HepG2 (cell line): ENCODE data around the gene MRPL20. TPM values are rescaled to one million over a fixed set of nuclear protein-coding genes. Genes with fewer than 3 reads are reported as not detected.
A peak's percentile ranks its signal among the peaks of the same experiment; 100 is the strongest.
"Not testable (repeated sequence)": the region's sequence is repeated elsewhere in the genome, so short reads cannot be mapped to it uniquely, and the experiment has no call there.

Source experiments
- ATAC-seq: fragments of 200-7000 bp; cut with Tn5 transposase; 3 replicates; pipeline ENCODE4 v1.9.1; 2020; ENCODE audit warnings: mild to moderate bottlenecking, moderate library complexity
- BruUV-seq: library from RNA; stranded (reverse); fragments of 400-500 nt; replicated peaks from 2 replicates; lab custom pipeline; 2021; lab: Mats Ljungman, UMichigan
- CTCF ChIA-PET: fragments of 300-600 bp; formaldehyde crosslinking; extraction: SDS; loops from one replicate; lab custom pipeline; 2021; ENCODE audit warnings: low total read pairs, inconsistent platforms, low intra/inter-chr PET ratio; lab: Yijun Ruan, JAX
- POLR2A ChIA-PET: fragments of 350-600 bp; sonication (Branson Sonifier 250); formaldehyde crosslinking; loops from one replicate; lab custom pipeline; 2020; ENCODE audit warnings: antibody characterized with exemption, inconsistent platforms; lab: Yijun Ruan, JAX
- DNase-seq: peaks from one replicate; pipeline ENCODE4 v3.0.0-alpha.2; 2015; ENCODE audit warnings: low spot score
- FAIRE-seq: peaks from 3 replicates; lab custom pipeline; 2011; peaks lifted over from hg19 to GRCh38; lab: Jason Lieb, UNC
- H2AFZ ChIP-seq: one replicate; pipeline ENCODE4 v1.6.1; 2011; ENCODE audit warnings: low read length, inconsistent platforms
- H3K27ac ChIP-seq: fragments of 300-600 bp; 3 replicates; pipeline ENCODE4 v1.8.0; 2011; ENCODE audit warnings: mixed run types, mild to moderate bottlenecking, mixed read lengths, low read length, inconsistent platforms; ENCODE audit not compliant: insufficient read depth; ENCODE audit errors: extremely low read length
- H3K27me3 ChIP-seq, 2 experiments: fragments of 200-600 bp in 1 of 2; 2 replicates in 1 of 2; 3 replicates in 1 of 2; pipeline versions ENCODE4 v1.6.0 to v1.8.0; 2011; ENCODE audit warnings: low read length in 2 of 2, mild to moderate bottlenecking in 2 of 2, moderate library complexity in 2 of 2, inconsistent platforms in 1 of 2; ENCODE audit not compliant: insufficient read depth in 2 of 2, control insufficient read depth in 1 of 2
- H3K36me3 ChIP-seq, 2 experiments: fragments of 200-600 bp in 1 of 2; replicated peaks in 1 of 2; 2 replicates in 1 of 2; 3 replicates in 1 of 2; pipeline versions ENCODE4 v1.5.1 to v1.8.0; 2011; ENCODE audit warnings: low read length in 2 of 2, inconsistent platforms in 1 of 2; ENCODE audit not compliant: insufficient read depth in 2 of 2, control insufficient read depth in 1 of 2
- H3K4me1 ChIP-seq: 2 replicates; pipeline ENCODE4 v1.5.1; 2012; ENCODE audit warnings: low read length, inconsistent platforms; ENCODE audit not compliant: insufficient read depth
- H3K4me2 ChIP-seq: 2 replicates; pipeline ENCODE4 v1.6.0; 2011; ENCODE audit warnings: low read depth, low read length, inconsistent platforms
- H3K4me3 ChIP-seq, 3 experiments: fragments of 200-600 bp in 1 of 3; sonication (generic), shearing (Covaris generic) in 1 of 3; replicated peaks in 1 of 3; 2 replicates each; pipeline ENCODE4 v1.5.1; 2011 to 2016; ENCODE audit warnings: low read length in 3 of 3, inconsistent platforms in 2 of 3, low read depth in 2 of 3, mild to moderate bottlenecking in 2 of 3, control low read depth in 1 of 3, mixed read lengths in 1 of 3; ENCODE audit not compliant: insufficient read depth in 1 of 3
- H3K79me2 ChIP-seq: one replicate; pipeline ENCODE4 v1.6.1; 2011; ENCODE audit warnings: low read length, inconsistent platforms; ENCODE audit not compliant: insufficient read depth
- H3K9ac ChIP-seq: 2 replicates; pipeline ENCODE4 v1.6.0; 2011; ENCODE audit warnings: mild to moderate bottlenecking, low read depth, low read length, inconsistent platforms; ENCODE audit not compliant: insufficient read depth
- H3K9me3 ChIP-seq: 2 replicates; pipeline ENCODE4 v1.5.1; 2012; ENCODE audit warnings: mild to moderate bottlenecking, low read length
- H4K20me1 ChIP-seq: 2 replicates; pipeline ENCODE4 v1.6.0; 2011; ENCODE audit warnings: inconsistent platforms, mild to moderate bottlenecking, low read length, moderate library complexity; ENCODE audit not compliant: insufficient read depth
- WGBS: methylation state at CpG from one replicate; pipeline ENCODE4 v1.1.6; 2017; ENCODE audit warnings: low lambda C conversion rate; 5-methylcytosine and 5-hydroxymethylcytosine counted together
- in situ Hi-C: cut with HindIII; loops from 2 replicates; pipeline ENCODE4 v1.10.0; 2017; ENCODE audit warnings: low pct_unique_long_range_greater_than_20kb; ENCODE audit not compliant: extremely low pct_ligation_motif_present
- intact Hi-C: fragments of 100-400 bp; cut with micrococcal nuclease; formaldehyde crosslinking; loops from one replicate; pipeline ENCODE4 v1.10.0; 2022; ENCODE audit not compliant: unreplicated experiment
- polyA plus RNA-seq, 8 experiments: library from polyadenylated mRNA; depleted of rRNA in 3 of 8; stranded (reverse) in 7 of 8; unstranded in 1 of 8; fragments of >200 nt; fragmentation: Illumina TruSeq in 4 of 8; extraction: Trizol in 4 of 8; gene quantifications; 2 replicates each; pipeline versions ENCODE4 v1.2.1 to v1.2.3, GENCODE V29; 2011 to 2016; ENCODE audit warnings: low read depth in 4 of 8, missing spikeins in 1 of 8, mixed read lengths in 1 of 8; ENCODE audit not compliant: insufficient read depth in 1 of 8
- total RNA-seq, 5 experiments: library from RNA; depleted of rRNA; stranded (reverse); fragments of >200 nt; fragmentation: Illumina TruSeq; extraction: Trizol; gene quantifications; 2 replicates each; pipeline ENCODE4 v1.2.3, GENCODE V29; 2016; ENCODE audit warnings: low read depth in 1 of 5

The MRPL20 gene
- total and polyA plus RNA-seq, 2 of the 13 experiments (the other 11 are each of a cell fraction or from before 2014, with no cell fraction given), result 59.2 to 127 TPM

DNA sequence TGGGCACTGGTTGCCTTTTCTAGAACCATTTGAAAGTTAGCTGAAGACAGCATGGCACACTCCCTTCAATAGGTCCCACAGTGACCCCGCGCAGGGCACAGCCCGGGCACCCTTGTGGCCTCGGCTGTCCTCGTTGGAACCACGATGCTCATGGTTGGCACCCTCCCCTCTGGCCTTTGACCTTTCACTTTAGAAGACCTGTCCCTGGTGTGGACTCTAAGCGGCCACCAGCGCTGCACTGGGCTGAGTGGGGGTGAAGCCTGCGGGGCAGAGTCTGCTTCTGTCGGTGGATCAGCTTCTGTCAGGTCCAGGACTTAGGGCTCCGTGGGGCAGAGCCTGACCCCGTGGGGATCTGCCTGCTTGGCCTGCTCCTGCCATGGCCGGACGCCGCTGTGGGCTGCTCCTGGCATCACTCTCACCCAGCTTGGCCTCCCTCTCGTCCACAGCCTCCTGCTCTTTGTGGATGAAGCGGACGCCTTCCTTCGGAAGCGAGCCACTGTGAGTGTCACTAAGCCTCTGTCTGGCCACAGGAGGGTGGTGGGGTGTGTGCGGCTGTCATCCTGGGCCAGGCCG is 49.7 kb upstream of the MRPL20 start:
- POLR2A ChIA-PET, H3K79me2 ChIP-seq, CTCF ChIA-PET, H3K36me3 ChIP-seq, H3K4me3 ChIP-seq, H3K9me3 ChIP-seq, FAIRE-seq, H2AFZ ChIP-seq, in situ Hi-C loops, H4K20me1 ChIP-seq, H3K27ac ChIP-seq, BruUV-seq, intact Hi-C loops, H3K9ac ChIP-seq, DNase-seq: not testable (repeated sequence)
- Histone ChIP-seq H3K27me3 (peaks cover 9 to 20% of the 10 kb centered on the region in 2 experiments; a peak in 4 of 5 replicates), H3K4me1 (peaks cover 20% of the 10 kb centered on the region), H3K4me2 (peak overlapping the region; percentile 46; the same call in 1 of the 2 replicates)
- ATAC-seq, result peak; percentile 31
- WGBS, result 51% methylated on average over 13 of the region's 22 CpGs

DNA sequence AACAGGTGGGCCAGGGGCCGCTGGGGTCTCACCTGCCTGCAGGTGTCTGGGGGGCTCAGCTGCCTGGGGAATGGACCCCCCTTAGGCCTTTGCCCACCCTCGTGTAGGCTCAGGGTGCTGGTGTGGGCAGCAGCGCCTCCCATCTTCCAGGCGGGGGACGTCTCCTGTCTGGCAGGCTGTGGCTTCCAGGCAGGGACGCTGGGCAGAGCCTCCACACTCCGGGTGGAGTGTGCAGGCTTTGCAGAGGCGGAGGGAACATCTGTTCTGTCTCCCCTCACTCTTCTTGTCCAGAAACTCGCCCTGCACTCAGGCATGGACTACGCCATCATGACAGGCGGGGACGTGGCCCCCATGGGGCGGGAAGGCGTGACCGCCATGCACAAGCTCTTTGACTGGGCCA is 48.8 kb upstream of the MRPL20 start:
- in situ Hi-C loops, H3K27ac ChIP-seq, FAIRE-seq, POLR2A ChIA-PET, intact Hi-C loops, H3K36me3 ChIP-seq, H2AFZ ChIP-seq, CTCF ChIA-PET, DNase-seq, H3K79me2 ChIP-seq, H3K4me2 ChIP-seq, BruUV-seq, H3K9ac ChIP-seq, H3K9me3 ChIP-seq, H4K20me1 ChIP-seq, H3K4me3 ChIP-seq: not testable (repeated sequence)
- 100% methylated on average over 1 of the region's 15 CpGs for WGBS
- Histone ChIP-seq H3K4me1 (peaks cover 12% of the 10 kb centered on the region), H3K27me3 (peaks cover 7 to 19% of the 10 kb centered on the region in 2 experiments; a peak in 3 of 5 replicates)
- peak; percentile 54 for ATAC-seq
